Stimulated activated CD4-positive, alpha-beta T cell treated with anti-CD3 and anti-CD28 coated beads, Interleukin-15, amount 100 ng/mL, for 24 hours (primary cell): Measurements from ENCODE around the gene TMEM200A.
"Not testable (repeated sequence)": the region's sequence is repeated elsewhere in the genome, so short reads cannot be mapped to it uniquely, and the experiment has no call there.

Source experiments
- DNase-seq: peaks from one replicate; pipeline ENCODE4 v3.0.0-alpha.2; 2020

The TMEM200A gene

GRCh38 chr6:130365166-130366106 lies at the start of gene TMEM200A:
TSS of gene TMEM200A (plus strand) at chr6:130366017. CDS start at chr6:130440423, 74,406 bp downstream.
- DNase-seq: peak; percentile 71

- no peak for DNase-seq
These were observed 44.9 kb upstream of the TMEM200A start for GRCh38 chr6:130320908-130321307.

- peak; percentile 54 for DNase-seq
These were observed 43.0 kb upstream of the TMEM200A start for GRCh38 chr6:130322673-130323268.

GRCh38 chr6:130324657-130325056 lies 41.2 kb upstream of the TMEM200A start:
- DNase-seq: no peak

GRCh38 chr6:130326496-130326895 lies 39.3 kb upstream of the TMEM200A start:
- DNase-seq: no peak

- DNase-seq: no peak
These were observed 28.3 kb upstream of the TMEM200A start for GRCh38 chr6:130337534-130337933.

- not testable (repeated sequence) for DNase-seq
These were observed 19.5 kb upstream of the TMEM200A start for GRCh38 chr6:130346324-130346723.

GRCh38 chr6:130354322-130354721 lies 11.5 kb upstream of the TMEM200A start:
- no peak for DNase-seq

GRCh38 chr6:130355572-130355971 lies 10.2 kb upstream of the TMEM200A start:
- no peak for DNase-seq

- DNase-seq: no peak
These were observed 8.4 kb upstream of the TMEM200A start for GRCh38 chr6:130357436-130357835.

- DNase-seq: no peak
These were observed 6.1 kb upstream of the TMEM200A start for GRCh38 chr6:130359736-130360135.

- peak; percentile 5 for DNase-seq
These were observed 3.7 kb upstream of the TMEM200A start for GRCh38 chr6:130362128-130362527.

- DNase-seq: no peak
These were observed 1.5 kb upstream of the TMEM200A start for GRCh38 chr6:130364224-130364780.

GRCh38 chr6:130366107-130367005 lies 539 bp downstream of the TMEM200A start:
- DNase-seq: peak; percentile 48

- no peak for DNase-seq
These were observed 1.9 kb downstream of the TMEM200A start for GRCh38 chr6:130367767-130368166.

GRCh38 chr6:130368576-130368975 lies 2.8 kb downstream of the TMEM200A start:
- no peak for DNase-seq

GRCh38 chr6:130369831-130370230 lies 4.0 kb downstream of the TMEM200A start:
- DNase-seq: no peak

- no peak for DNase-seq
These were observed 6.2 kb downstream of the TMEM200A start for GRCh38 chr6:130371921-130372420.

GRCh38 chr6:130372786-130373185 lies 7.0 kb downstream of the TMEM200A start:
- DNase-seq: no peak

GRCh38 chr6:130373992-130374391 lies 8.2 kb downstream of the TMEM200A start:
- DNase-seq: no peak

GRCh38 chr6:130376936-130377335 lies 11.1 kb downstream of the TMEM200A start:
- DNase-seq: no peak

- DNase-seq: no peak
These were observed 11.6 kb downstream of the TMEM200A start for GRCh38 chr6:130377371-130377770.

GRCh38 chr6:130377915-130378314 lies 12.1 kb downstream of the TMEM200A start:
- DNase-seq: no peak
